Activated CD8-positive, alpha-beta T cell treated with anti-CD3 and anti-CD28 coated beads for 36 hours (primary cell): ENCODE measurements around the gene DGKG. TPM values are rescaled to one million over a fixed set of nuclear protein-coding genes. Genes with fewer than 3 reads are reported as not detected.

Experiments used
- ATAC-seq: fragments of 200-7000 bp; cut with Tn5 transposase; one replicate; pipeline ENCODE4 v1.10.0; 2021; ENCODE audit warnings: mild to moderate bottlenecking, moderate library complexity
- CTCF ChIA-PET: fragments of 350-600 bp; sonication (Branson Sonifier 250); formaldehyde crosslinking; loops from one replicate; lab custom pipeline; 2021; ENCODE audit warnings: antibody characterized with exemption; lab: Charles Lee
- POLR2A ChIA-PET: fragments of 350-600 bp; sonication (Branson Sonifier 250); formaldehyde crosslinking; loops from one replicate; lab custom pipeline; 2021; ENCODE audit warnings: antibody characterized with exemption; lab: Charles Lee
- DNase-seq: peaks from one replicate; pipeline ENCODE4 v3.0.0-alpha.2; 2020
- H3K27ac Mint-ChIP-seq: one replicate; pipeline ENCODE4 v1.8.0; 2021; ENCODE audit warnings: mild to moderate bottlenecking, mixed read lengths
- H3K27me3 Mint-ChIP-seq: one replicate; pipeline ENCODE4 v1.8.0; 2021; ENCODE audit warnings: mixed read lengths
- H3K36me3 Mint-ChIP-seq: one replicate; pipeline ENCODE4 v1.8.0; 2021; ENCODE audit warnings: low read depth, mixed read lengths
- H3K4me1 Mint-ChIP-seq: one replicate; pipeline ENCODE4 v1.8.0; 2021; ENCODE audit warnings: low read depth, mixed read lengths
- H3K4me3 Mint-ChIP-seq: one replicate; pipeline ENCODE4 v1.8.0; 2021; ENCODE audit warnings: mild to moderate bottlenecking, moderate library complexity, mixed read lengths
- H3K9me3 Mint-ChIP-seq: one replicate; pipeline ENCODE4 v1.8.0; 2021; ENCODE audit warnings: mixed read lengths
- CTCF ChIP-seq: fragments of 200-600 bp; IDR thresholded peaks from one replicate; pipeline ENCODE4 v1.8.0; 2022; ENCODE audit warnings: antibody characterized with exemption, mild to moderate bottlenecking
- intact Hi-C: fragments of 100-400 bp; cut with micrococcal nuclease; formaldehyde crosslinking; loops from one replicate; pipeline ENCODE4 v1.10.0; 2022
- total RNA-seq, 2 experiments: library from RNA; stranded (reverse); gene quantifications; one replicate each; pipeline ENCODE4 v1.2.3, GENCODE V29; 2021

Gene DGKG
- total RNA-seq, 2 experiments from 2014 or later = 0.18 to 0.36 TPM

- Mint-ChIP-seq H3K27ac (no peak overlapping the region), H3K4me3 (no peak overlapping the region), H3K36me3 (no peaks in the 10 kb centered on the region), H3K4me1 (no peaks in the 10 kb centered on the region), H3K27me3 (peaks cover 7% of the 10 kb centered on the region), H3K9me3 (no peaks in the 10 kb centered on the region)
- TF ChIP-seq CTCF = no peak
- ATAC-seq = no peak
- ChIA-PET CTCF (interaction anchor here (0.6 kb wide), 1 partner anchor 1182 kb away, joined by 3 read pairs; no protein-coding TSS in a partner anchor), POLR2A (no interaction called here)
- no peak for DNase-seq
- intact Hi-C loops = no loop called here
Measured at GRCh38 chr3:186162221-186162620, 199.8 kb downstream of the DGKG start.

- POLR2A ChIA-PET = no interaction called here
- no peak overlapping the region for H3K4me3 Mint-ChIP-seq
- no peaks in the 10 kb centered on the region for H3K9me3 Mint-ChIP-seq
- no peak for TF ChIP-seq CTCF
- peaks cover 6% of the 10 kb centered on the region for H3K27me3 Mint-ChIP-seq
- H3K36me3 Mint-ChIP-seq = no peaks in the 10 kb centered on the region
- no peaks in the 10 kb centered on the region for H3K4me1 Mint-ChIP-seq
- DNase-seq (no peak), ATAC-seq (no peak)
- H3K27ac Mint-ChIP-seq = no peak overlapping the region
- CTCF ChIA-PET = no interaction called here
- intact Hi-C loops = no loop called here
Measured at GRCh38 chr3:186160691-186161243, 201.3 kb downstream of the DGKG start.

GRCh38 chr3:186154641-186155040 is 207.4 kb downstream of the DGKG start:
- Mint-ChIP-seq H3K27ac (no peak overlapping the region), H3K27me3 (peaks cover 27% of the 10 kb centered on the region), H3K9me3 (no peaks in the 10 kb centered on the region), H3K4me1 (peaks cover 10% of the 10 kb centered on the region), H3K4me3 (no peak overlapping the region), H3K36me3 (no peaks in the 10 kb centered on the region)
- no peak for DNase-seq
- ATAC-seq = no peak
- TF ChIP-seq CTCF = no peak
- ChIA-PET CTCF (no interaction called here), POLR2A (interaction anchor here (0.6 kb wide), 1 partner anchor 194 kb away, joined by 3 read pairs; no protein-coding TSS in a partner anchor)
- intact Hi-C loops = no loop called here

- DNase-seq = no peak
- Mint-ChIP-seq H3K27ac (no peak overlapping the region), H3K36me3 (no peaks in the 10 kb centered on the region), H3K4me3 (no peak overlapping the region), H3K27me3 (peaks cover 33% of the 10 kb centered on the region), H3K4me1 (peaks cover 10% of the 10 kb centered on the region), H3K9me3 (no peaks in the 10 kb centered on the region)
- ATAC-seq = peak; percentile 53
- POLR2A ChIA-PET = interaction anchor here (0.9 kb wide), 1 partner anchor 414 kb away, joined by 3 read pairs; no protein-coding TSS in a partner anchor
- no peak for TF ChIP-seq CTCF
- CTCF ChIA-PET = no interaction called here
- intact Hi-C loops = no loop called here
Measured at GRCh38 chr3:186152889-186153292, 209.1 kb downstream of the DGKG start.

- no peak for TF ChIP-seq CTCF
- H3K4me3 Mint-ChIP-seq = no peak overlapping the region
- H3K27me3 Mint-ChIP-seq = peaks cover 33% of the 10 kb centered on the region
- no peaks in the 10 kb centered on the region for H3K36me3 Mint-ChIP-seq
- POLR2A ChIA-PET = interaction anchor here (0.9 kb wide), 1 partner anchor 414 kb away, joined by 3 read pairs; no protein-coding TSS in a partner anchor
- H3K9me3 Mint-ChIP-seq = no peaks in the 10 kb centered on the region
- intact Hi-C loops = no loop called here
- ATAC-seq (no peak), DNase-seq (no peak)
- no peak overlapping the region for H3K27ac Mint-ChIP-seq
- peaks cover 10% of the 10 kb centered on the region for H3K4me1 Mint-ChIP-seq
- CTCF ChIA-PET = no interaction called here
Measured at GRCh38 chr3:186152361-186152798, 209.7 kb downstream of the DGKG start.
